ENCODE measurements around the gene PHF21B.

GRCh38 chr22:44882226-44882905, 127.4 kb downstream of the PHF21B start:
- no peak for TF ChIP-seq REST (IDR thresholded peaks at IDR 0.05; ENCODE audit: insufficient read depth in 1 of 2, low read depth in 2 of 2, low read length in 2 of 2)
- no peak for TF ChIP-seq POLR2AphosphoS5 (IDR thresholded peaks at IDR 0.05; ENCODE audit: low read depth, low read length)
- TF ChIP-seq SIN3A (IDR thresholded peaks at IDR 0.05; ENCODE audit: borderline replicate concordance, insufficient read depth, low read length) = no peak
- TF ChIP-seq TAF1 (IDR thresholded peaks at IDR 0.05; ENCODE audit: borderline replicate concordance, insufficient read depth, low read length) = no peak

All from PFSK-1 (cell line).